Activated naive CD8-positive, alpha-beta T cell (primary cell): Measurements from ENCODE around the gene PRKD3.
A peak's percentile ranks its signal among the peaks of the same experiment; 100 is the strongest.

Experiments
- H3K27ac Mint-ChIP-seq: one replicate; pipeline ENCODE4 v1.8.0; 2021; ENCODE audit warnings: mixed read lengths
- H3K27me3 Mint-ChIP-seq: one replicate; pipeline ENCODE4 v1.8.0; 2021; ENCODE audit warnings: mixed read lengths
- H3K36me3 Mint-ChIP-seq: one replicate; pipeline ENCODE4 v1.8.0; 2021; ENCODE audit warnings: mixed read lengths
- H3K4me1 Mint-ChIP-seq: one replicate; pipeline ENCODE4 v1.8.0; 2021; ENCODE audit warnings: low read depth, mixed read lengths
- H3K4me3 Mint-ChIP-seq: one replicate; pipeline ENCODE4 v1.8.0; 2021; ENCODE audit warnings: mild to moderate bottlenecking, mixed read lengths
- H3K9me3 Mint-ChIP-seq: one replicate; pipeline ENCODE4 v1.8.0; 2021; ENCODE audit warnings: low read depth, mixed read lengths

PRKD3 gene

GRCh38 chr2:37326866-37327634 lies 2.4 kb upstream of the PRKD3 start:
- H3K36me3 Mint-ChIP-seq, result no peaks in the 10 kb centered on the region
- H3K27ac Mint-ChIP-seq, result no peak overlapping the region
- peaks cover 23% of the 10 kb centered on the region for H3K4me1 Mint-ChIP-seq
- peaks cover 5% of the 10 kb centered on the region for H3K27me3 Mint-ChIP-seq
- H3K9me3 Mint-ChIP-seq, result no peaks in the 10 kb centered on the region
- H3K4me3 Mint-ChIP-seq, result no peak overlapping the region

GRCh38 chr2:37326285-37326684 lies 1.7 kb upstream of the PRKD3 start:
- Mint-ChIP-seq H3K4me1 (peaks cover 31% of the 10 kb centered on the region), H3K27ac (peak overlapping the region; percentile 61), H3K9me3 (no peaks in the 10 kb centered on the region), H3K27me3 (peaks cover 5% of the 10 kb centered on the region), H3K4me3 (peak overlapping the region; percentile 70), H3K36me3 (peaks cover 4% of the 10 kb centered on the region)

GRCh38 chr2:37325625-37326071 lies 1.0 kb upstream of the PRKD3 start:
- Mint-ChIP-seq H3K4me3 (peak overlapping the region; percentile 87), H3K9me3 (no peaks in the 10 kb centered on the region), H3K27me3 (peaks cover 5% of the 10 kb centered on the region), H3K36me3 (peaks cover 4% of the 10 kb centered on the region), H3K4me1 (peaks cover 35% of the 10 kb centered on the region), H3K27ac (peak overlapping the region; percentile 89)

GRCh38 chr2:37324536-37324785 lies 172 bp downstream of the PRKD3 start:
- Mint-ChIP-seq H3K27ac (no peak overlapping the region), H3K4me3 (no peak overlapping the region), H3K27me3 (peaks cover 4% of the 10 kb centered on the region), H3K36me3 (peaks cover 6% of the 10 kb centered on the region), H3K9me3 (no peaks in the 10 kb centered on the region), H3K4me1 (peaks cover 42% of the 10 kb centered on the region)

- H3K4me1 Mint-ChIP-seq, result peaks cover 46% of the 10 kb centered on the region
- H3K27me3 Mint-ChIP-seq, result peaks cover 4% of the 10 kb centered on the region
- peak overlapping the region; percentile 99 for H3K27ac Mint-ChIP-seq
Observed at GRCh38 chr2:37323781-37324535, 675 bp downstream of the PRKD3 start.

GRCh38 chr2:37323176-37323780 lies 1.4 kb downstream of the PRKD3 start:
- H3K4me3 Mint-ChIP-seq, result peak overlapping the region; percentile 99
- H3K9me3 Mint-ChIP-seq, result no peaks in the 10 kb centered on the region
- H3K27me3 Mint-ChIP-seq, result peaks cover 4% of the 10 kb centered on the region
- H3K27ac Mint-ChIP-seq, result peak overlapping the region; percentile 99
- H3K4me1 Mint-ChIP-seq, result peaks cover 52% of the 10 kb centered on the region
- peaks cover 9% of the 10 kb centered on the region for H3K36me3 Mint-ChIP-seq

More at GRCh38 chr2:37323781-37324535, 675 bp downstream of the PRKD3 start:
- H3K36me3 Mint-ChIP-seq, result peaks cover 7% of the 10 kb centered on the region
- peak overlapping the region; percentile 99 for H3K4me3 Mint-ChIP-seq
- H3K9me3 Mint-ChIP-seq, result no peaks in the 10 kb centered on the region

GRCh38 chr2:37322368-37322767 lies 2.3 kb downstream of the PRKD3 start:
- Mint-ChIP-seq H3K9me3 (no peaks in the 10 kb centered on the region), H3K4me1 (peaks cover 62% of the 10 kb centered on the region), H3K36me3 (peaks cover 15% of the 10 kb centered on the region), H3K27ac (peak overlapping the region; percentile 72), H3K4me3 (peak overlapping the region; percentile 99), H3K27me3 (peaks cover 4% of the 10 kb centered on the region)

- H3K27me3 Mint-ChIP-seq, result no peaks in the 10 kb centered on the region
- peaks cover 18% of the 10 kb centered on the region for H3K36me3 Mint-ChIP-seq
- H3K9me3 Mint-ChIP-seq, result no peaks in the 10 kb centered on the region
- no peak overlapping the region for H3K27ac Mint-ChIP-seq
- H3K4me1 Mint-ChIP-seq, result peaks cover 69% of the 10 kb centered on the region
- H3K4me3 Mint-ChIP-seq, result peak overlapping the region; percentile 99
Observed at GRCh38 chr2:37321029-37321682, 3.5 kb downstream of the PRKD3 start.

GRCh38 chr2:37319754-37320609 lies 4.7 kb downstream of the PRKD3 start:
- H3K4me3 Mint-ChIP-seq, result peak overlapping the region; percentile 31
- no peaks in the 10 kb centered on the region for H3K9me3 Mint-ChIP-seq
- no peak overlapping the region for H3K27ac Mint-ChIP-seq
- H3K36me3 Mint-ChIP-seq, result peaks cover 19% of the 10 kb centered on the region
- H3K27me3 Mint-ChIP-seq, result no peaks in the 10 kb centered on the region
- H3K4me1 Mint-ChIP-seq, result peaks cover 75% of the 10 kb centered on the region

- Mint-ChIP-seq H3K9me3 (no peaks in the 10 kb centered on the region), H3K27me3 (no peaks in the 10 kb centered on the region), H3K4me3 (peak overlapping the region; percentile 18), H3K4me1 (peaks cover 82% of the 10 kb centered on the region), H3K27ac (peak overlapping the region; percentile 75), H3K36me3 (peaks cover 21% of the 10 kb centered on the region)
Observed at GRCh38 chr2:37318401-37318800, 6.2 kb downstream of the PRKD3 start.

- Mint-ChIP-seq H3K27ac (peak overlapping the region; percentile 75), H3K9me3 (no peaks in the 10 kb centered on the region), H3K4me3 (peak overlapping the region; percentile 18), H3K27me3 (no peaks in the 10 kb centered on the region), H3K36me3 (peaks cover 25% of the 10 kb centered on the region), H3K4me1 (peaks cover 82% of the 10 kb centered on the region)
Observed at GRCh38 chr2:37317746-37318145, 6.9 kb downstream of the PRKD3 start.

- H3K4me1 Mint-ChIP-seq, result peaks cover 83% of the 10 kb centered on the region
- no peak overlapping the region for H3K4me3 Mint-ChIP-seq
- H3K27me3 Mint-ChIP-seq, result no peaks in the 10 kb centered on the region
- H3K27ac Mint-ChIP-seq, result peak overlapping the region; percentile 28
- H3K9me3 Mint-ChIP-seq, result no peaks in the 10 kb centered on the region
- peaks cover 22% of the 10 kb centered on the region for H3K36me3 Mint-ChIP-seq
Observed at GRCh38 chr2:37316181-37316580, 8.5 kb downstream of the PRKD3 start.

GRCh38 chr2:37315364-37315763 lies 9.3 kb downstream of the PRKD3 start:
- Mint-ChIP-seq H3K36me3 (peaks cover 23% of the 10 kb centered on the region), H3K9me3 (no peaks in the 10 kb centered on the region), H3K4me3 (peak overlapping the region; percentile 17), H3K27me3 (no peaks in the 10 kb centered on the region), H3K4me1 (peaks cover 87% of the 10 kb centered on the region), H3K27ac (no peak overlapping the region)

GRCh38 chr2:37307500-37307899 lies 17.1 kb downstream of the PRKD3 start:
- H3K4me3 Mint-ChIP-seq, result no peak overlapping the region
- peaks cover 4% of the 10 kb centered on the region for H3K36me3 Mint-ChIP-seq
- no peaks in the 10 kb centered on the region for H3K9me3 Mint-ChIP-seq
- H3K4me1 Mint-ChIP-seq, result peaks cover 59% of the 10 kb centered on the region
- no peaks in the 10 kb centered on the region for H3K27me3 Mint-ChIP-seq
- H3K27ac Mint-ChIP-seq, result no peak overlapping the region
